HUDEP-2 (cell line): ENCODE measurements around the gene SHROOM2.

Experiments used
- DNase-seq, 76 experiments: peaks; one replicate each; lab custom pipeline; 2025; ENCODE audit not compliant: unreplicated experiment in 76 of 76; lab: John Stamatoyannopoulos, UW

The SHROOM2 gene

GRCh38 chrX:9927698-9928482 is 141.7 kb downstream of the SHROOM2 start:
- DNase-seq: no peak

- no peak for DNase-seq
Observed at GRCh38 chrX:9935436-9935835, 149.2 kb downstream of the SHROOM2 start.

GRCh38 chrX:9937761-9938160 is 151.5 kb downstream of the SHROOM2 start:
- no peak for DNase-seq

GRCh38 chrX:9938516-9938915 is 152.3 kb downstream of the SHROOM2 start:
- no peak for DNase-seq

- no peak for DNase-seq
Observed at GRCh38 chrX:9940421-9940820, 154.2 kb downstream of the SHROOM2 start.

GRCh38 chrX:9942086-9942485 is 155.9 kb downstream of the SHROOM2 start:
- no peak for DNase-seq

- no peak for DNase-seq
Observed at GRCh38 chrX:9943420-9943819, 157.2 kb downstream of the SHROOM2 start.

- no peak for DNase-seq
Observed at GRCh38 chrX:9947131-9947794, 161.0 kb downstream of the SHROOM2 start.

- no peak for DNase-seq
Observed at GRCh38 chrX:9948406-9948805, 162.2 kb downstream of the SHROOM2 start.

- DNase-seq: no peak
Observed at GRCh38 chrX:9952300-9952699, 166.1 kb downstream of the SHROOM2 start.

GRCh38 chrX:9953396-9953795 is 167.2 kb downstream of the SHROOM2 start:
- no peak for DNase-seq

GRCh38 chrX:9955506-9955905 is 169.3 kb downstream of the SHROOM2 start:
- DNase-seq: no peak

GRCh38 chrX:9957743-9958142 is 171.5 kb downstream of the SHROOM2 start:
- DNase-seq: no peak

- DNase-seq: peak in 1 of 76 experiments; percentile 0
Observed at GRCh38 chrX:9958183-9958582, 172.0 kb downstream of the SHROOM2 start.

- DNase-seq: no peak
Observed at GRCh38 chrX:9961750-9962149, 175.5 kb downstream of the SHROOM2 start.

GRCh38 chrX:9966775-9967408 is 180.7 kb downstream of the SHROOM2 start, which contains the start of gene CLDN34:
CLDN34 (plus strand) TSS chrX:9967358; CDS start chrX:9967358, 0 bp downstream.
- no peak for DNase-seq

- DNase-seq: no peak
Observed at GRCh38 chrX:9977635-9978034, 191.4 kb downstream of the SHROOM2 start.

GRCh38 chrX:9980401-9980800 is 194.2 kb downstream of the SHROOM2 start:
- DNase-seq: no peak

- no peak for DNase-seq
Observed at GRCh38 chrX:9980927-9981326, 194.7 kb downstream of the SHROOM2 start.

GRCh38 chrX:9983441-9983840 is 197.2 kb downstream of the SHROOM2 start:
- DNase-seq: no peak

GRCh38 chrX:9983846-9984245 is 197.6 kb downstream of the SHROOM2 start:
- no peak for DNase-seq

- peak in 8 of 76 experiments; percentile 0 to 10 (median 1) for DNase-seq
Observed at GRCh38 chrX:9988762-9989161, 202.5 kb downstream of the SHROOM2 start.
